ENCODE measurements around the gene DIS3L2. TPM values are rescaled to one million over a fixed set of nuclear protein-coding genes. Genes with fewer than 3 reads are reported as not detected.

The DIS3L2 gene
- total and polyA plus RNA-seq, 2 of the 8 experiments (the other 6 are each of a cell fraction or from before 2014, with no cell fraction given): 11.5 to 21.6 TPM

GRCh38 chr2:232049350-232049749, 87.8 kb downstream of the DIS3L2 start (continued):
- TF ChIP-seq RNF2 (IDR thresholded peaks at IDR 0.05; ENCODE audit: borderline replicate concordance, low read depth, low read length, missing control alignments, poor library complexity, severe bottlenecking): no peak

All from H1 (cell line).